ENCODE data around the gene FYB1. TPM values are rescaled to one million over a fixed set of nuclear protein-coding genes. Genes with fewer than 3 reads are reported as not detected.

FYB1 gene
- total and polyA plus RNA-seq, 4 experiments from 2014 or later: 184 to 596 (median 493) TPM

GRCh38 chr5:39093352-39093751 lies 126.0 kb downstream of the FYB1 start:
- Histone ChIP-seq H3K27ac (ENCODE audit: low read depth, low read length) (no peak overlapping the region), H3K9me3 (ENCODE audit: control insufficient read depth in 1 of 2, low read length in 2 of 2) (no peaks in the 10 kb centered on the region), H3K36me3 (ENCODE audit: insufficient read depth, low read length) (no peaks in the 10 kb centered on the region), H3K4me1 (ENCODE audit: insufficient read depth, low read length) (no peaks in the 10 kb centered on the region), H3K4me3 (ENCODE audit: low read length in 2 of 2) (no peak overlapping the region), H3K27me3 (ENCODE audit: insufficient read depth, low read length) (no peaks in the 10 kb centered on the region)
- POLR2A ChIA-PET (ENCODE audit: partially characterized antibody): no interaction called here
- CTCF ChIA-PET (ENCODE audit: partially characterized antibody): interaction anchor here (1.8 kb wide), 1 partner anchor 12 kb away, joined by 6 read pairs; no protein-coding TSS in a partner anchor
- Mint-ChIP-seq H3K4me1 (peaks cover 0 to 4% (median 1%) of the 10 kb centered on the region in 4 donors), H3K4me3 (no peak overlapping the region), H3K27me3 (peaks cover 7 to 15% of the 10 kb centered on the region in 2 donors), H3K9me3 (peaks cover 0 to 8% (median 3%) of the 10 kb centered on the region in 8 donors), H3K27ac (no peak overlapping the region), H3K36me3 (peaks cover 0 to 6% of the 10 kb centered on the region in 2 donors)
- no peak for DNase-seq
- intact Hi-C loops (cut with micrococcal nuclease): no loop called here

DNA sequence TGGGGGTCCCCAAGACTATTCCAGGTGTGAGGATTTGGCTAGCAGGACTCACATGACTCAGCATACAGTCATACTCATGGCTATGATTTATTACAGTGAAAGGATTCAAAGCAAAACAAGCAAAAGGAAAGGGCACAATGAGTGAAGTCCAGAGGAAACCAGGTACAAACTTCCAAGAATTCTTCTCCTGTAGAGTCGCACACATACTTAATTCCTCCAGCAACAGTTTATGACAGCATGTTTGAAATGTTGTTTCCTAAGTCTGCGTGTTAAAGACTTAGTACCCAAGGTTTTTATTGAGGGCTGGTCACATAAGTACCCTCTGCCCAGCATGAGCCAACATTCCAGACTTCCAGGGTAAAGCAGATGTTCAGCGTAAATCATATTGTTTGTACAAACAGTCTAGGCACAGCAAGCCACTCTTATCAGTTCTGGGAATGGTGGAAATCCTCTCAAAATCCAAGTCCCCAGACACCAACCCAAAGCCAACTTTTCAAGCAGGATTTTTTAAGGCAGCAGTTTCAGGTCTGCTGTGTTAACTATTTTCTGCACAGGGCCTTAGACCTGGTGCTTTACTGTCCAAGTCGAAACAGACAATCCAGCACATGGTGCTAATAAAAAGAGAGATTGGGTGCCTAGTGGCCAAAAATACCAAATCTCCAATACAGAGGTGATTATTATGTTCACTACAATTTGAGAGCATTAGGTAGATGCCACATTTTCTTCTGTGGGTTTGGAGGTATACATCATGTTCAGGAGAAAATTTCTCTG lies 126.6 kb downstream of the FYB1 start:
- intact Hi-C loops (cut with micrococcal nuclease): no loop called here
- Histone ChIP-seq H3K4me1 (ENCODE audit: insufficient read depth, low read length) (no peaks in the 10 kb centered on the region), H3K27me3 (ENCODE audit: insufficient read depth, low read length) (no peaks in the 10 kb centered on the region), H3K27ac (ENCODE audit: low read depth, low read length) (no peak overlapping the region), H3K4me3 (ENCODE audit: low read length in 2 of 2) (no peak overlapping the region), H3K9me3 (ENCODE audit: control insufficient read depth in 1 of 2, low read length in 2 of 2) (no peaks in the 10 kb centered on the region), H3K36me3 (ENCODE audit: insufficient read depth, low read length) (no peaks in the 10 kb centered on the region)
- peaks cover 0 to 4% (median 1%) of the 10 kb centered on the region in 4 donors for H3K4me1 Mint-ChIP-seq
- peaks cover 0 to 6% of the 10 kb centered on the region in 2 donors for H3K36me3 Mint-ChIP-seq
- H3K27me3 Mint-ChIP-seq: peaks cover 8 to 16% of the 10 kb centered on the region in 2 donors
- no peak overlapping the region for H3K27ac Mint-ChIP-seq
- no peak for DNase-seq
- CTCF ChIA-PET (ENCODE audit: partially characterized antibody): interaction anchor here (1.8 kb wide), 1 partner anchor 12 kb away, joined by 6 read pairs; no protein-coding TSS in a partner anchor
- peaks cover 0 to 8% (median 3%) of the 10 kb centered on the region in 8 donors for H3K9me3 Mint-ChIP-seq
- POLR2A ChIA-PET (ENCODE audit: partially characterized antibody): no interaction called here
- H3K4me3 Mint-ChIP-seq: no peak overlapping the region

DNA sequence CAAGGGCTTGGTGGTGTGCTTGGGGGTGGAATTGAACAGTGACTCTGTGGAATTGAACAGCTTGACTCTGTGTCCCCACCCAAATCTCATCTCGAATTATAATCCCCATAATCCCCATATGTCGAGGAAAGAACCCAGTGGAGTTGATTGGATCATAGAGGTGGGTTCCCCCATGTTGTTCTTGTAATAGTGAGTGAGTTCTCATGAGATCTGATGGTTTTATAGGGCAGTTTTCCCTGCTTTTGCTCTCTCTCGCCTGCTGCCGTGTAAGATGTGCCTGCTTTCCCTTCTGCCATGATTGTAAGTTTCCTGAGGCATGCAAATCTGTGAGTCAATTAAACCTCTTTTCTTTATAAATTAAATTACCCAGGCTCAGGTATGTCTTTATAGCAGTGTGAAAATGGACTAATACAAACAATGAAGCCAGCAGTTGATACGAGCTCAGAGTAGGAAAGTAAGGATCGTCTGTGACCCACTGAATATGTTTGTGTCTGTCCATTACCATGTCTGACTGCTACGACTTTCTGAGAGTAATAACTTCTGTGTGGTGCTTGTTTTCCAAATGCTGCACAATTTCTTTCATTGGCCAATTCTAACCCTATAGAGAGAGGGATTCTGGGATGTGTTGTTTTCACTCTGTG lies 127.3 kb downstream of the FYB1 start:
- H3K4me1 ChIP-seq (ENCODE audit: insufficient read depth, low read length): no peaks in the 10 kb centered on the region
- DNase-seq: no peak
- Mint-ChIP-seq H3K4me3 (no peak overlapping the region), H3K4me1 (peaks cover 0 to 3% (median 1%) of the 10 kb centered on the region in 4 donors), H3K36me3 (peaks cover 0 to 6% of the 10 kb centered on the region in 2 donors), H3K9me3 (peaks cover 0 to 8% (median 3%) of the 10 kb centered on the region in 8 donors), H3K27ac (no peak overlapping the region), H3K27me3 (peaks cover 11 to 18% of the 10 kb centered on the region in 2 donors)
- intact Hi-C loops (cut with micrococcal nuclease): no loop called here
- H3K27ac ChIP-seq (ENCODE audit: low read depth, low read length): no peak overlapping the region
- no peaks in the 10 kb centered on the region for H3K27me3 ChIP-seq (ENCODE audit: insufficient read depth, low read length)
- ChIA-PET CTCF (ENCODE audit: partially characterized antibody) (no interaction called here), POLR2A (ENCODE audit: partially characterized antibody) (no interaction called here)
- no peaks in the 10 kb centered on the region for H3K9me3 ChIP-seq (ENCODE audit: control insufficient read depth in 1 of 2, low read length in 2 of 2)
- no peak overlapping the region for H3K4me3 ChIP-seq (ENCODE audit: low read length in 2 of 2)
- no peaks in the 10 kb centered on the region for H3K36me3 ChIP-seq (ENCODE audit: insufficient read depth, low read length)

DNA sequence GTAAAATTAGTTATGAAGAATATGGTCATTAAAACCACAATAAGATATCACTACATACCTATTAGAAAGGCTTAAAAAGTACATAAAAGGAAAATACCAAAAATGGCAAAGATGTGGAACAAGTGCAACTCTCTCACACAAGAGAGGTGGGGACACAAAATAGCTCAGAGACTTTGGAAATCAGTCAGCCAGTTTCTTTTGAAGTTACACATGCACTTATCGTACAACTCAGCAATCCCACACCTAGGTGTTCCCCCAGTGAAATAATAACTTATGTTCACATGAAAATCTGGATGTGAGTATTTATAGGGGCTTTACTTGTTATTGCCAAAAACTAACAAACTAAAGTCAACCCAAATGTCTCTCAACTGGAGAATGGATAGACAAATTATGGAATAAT lies 135.4 kb downstream of the FYB1 start:
- POLR2A ChIA-PET (ENCODE audit: partially characterized antibody): no interaction called here
- Mint-ChIP-seq H3K27me3 (peaks cover 31 to 48% of the 10 kb centered on the region in 2 donors), H3K4me3 (no peak overlapping the region), H3K27ac (no peak overlapping the region), H3K9me3 (peaks cover 0 to 12% (median 7%) of the 10 kb centered on the region in 8 donors), H3K36me3 (peaks cover 0 to 6% of the 10 kb centered on the region in 2 donors), H3K4me1 (peaks cover 0 to 5% (median 3%) of the 10 kb centered on the region in 4 donors)
- H3K4me1 ChIP-seq (ENCODE audit: insufficient read depth, low read length): peaks cover 3% of the 10 kb centered on the region
- peaks cover 9% of the 10 kb centered on the region for H3K27me3 ChIP-seq (ENCODE audit: insufficient read depth, low read length)
- H3K36me3 ChIP-seq (ENCODE audit: insufficient read depth, low read length): no peaks in the 10 kb centered on the region
- no peaks in the 10 kb centered on the region for H3K9me3 ChIP-seq (ENCODE audit: control insufficient read depth in 1 of 2, low read length in 2 of 2)
- no peak for DNase-seq
- intact Hi-C loops (cut with micrococcal nuclease): no loop called here
- CTCF ChIA-PET (ENCODE audit: partially characterized antibody): no interaction called here
- H3K27ac ChIP-seq (ENCODE audit: low read depth, low read length): no peak overlapping the region
- no peak overlapping the region for H3K4me3 ChIP-seq (ENCODE audit: low read length in 2 of 2)

GRCh38 chr5:39082995-39083394 lies 136.4 kb downstream of the FYB1 start:
- Mint-ChIP-seq H3K4me3 (peak overlapping the region in 1 of 8 donors; percentile 52), H3K27ac (no peak overlapping the region), H3K27me3 (peaks cover 31 to 48% of the 10 kb centered on the region in 2 donors), H3K36me3 (no peaks in the 10 kb centered on the region), H3K9me3 (peaks cover 0 to 12% (median 6%) of the 10 kb centered on the region in 8 donors), H3K4me1 (peaks cover 0 to 5% (median 3%) of the 10 kb centered on the region in 4 donors)
- no peak for DNase-seq
- intact Hi-C loops (cut with micrococcal nuclease): no loop called here
- peaks cover 16% of the 10 kb centered on the region for H3K27me3 ChIP-seq (ENCODE audit: insufficient read depth, low read length)
- no peaks in the 10 kb centered on the region for H3K9me3 ChIP-seq (ENCODE audit: control insufficient read depth in 1 of 2, low read length in 2 of 2)
- ChIA-PET CTCF (ENCODE audit: partially characterized antibody) (interaction anchor here (6.1 kb wide), 1 partner anchor 79 kb away, joined by 64 read pairs; no protein-coding TSS in a partner anchor), POLR2A (ENCODE audit: partially characterized antibody) (no interaction called here)
- H3K36me3 ChIP-seq (ENCODE audit: insufficient read depth, low read length): no peaks in the 10 kb centered on the region
- H3K27ac ChIP-seq (ENCODE audit: low read depth, low read length): no peak overlapping the region
- H3K4me1 ChIP-seq (ENCODE audit: insufficient read depth, low read length): peaks cover 3% of the 10 kb centered on the region
- H3K4me3 ChIP-seq (ENCODE audit: low read length in 2 of 2): no peak overlapping the region

- Histone ChIP-seq H3K27me3 (ENCODE audit: insufficient read depth, low read length) (peaks cover 29% of the 10 kb centered on the region), H3K4me1 (ENCODE audit: insufficient read depth, low read length) (peaks cover 15% of the 10 kb centered on the region), H3K4me3 (ENCODE audit: low read length in 2 of 2) (no peak overlapping the region), H3K9me3 (ENCODE audit: control insufficient read depth in 1 of 2, low read length in 2 of 2) (no peaks in the 10 kb centered on the region), H3K36me3 (ENCODE audit: insufficient read depth, low read length) (no peaks in the 10 kb centered on the region), H3K27ac (ENCODE audit: low read depth, low read length) (no peak overlapping the region)
- Mint-ChIP-seq H3K36me3 (no peaks in the 10 kb centered on the region), H3K4me1 (peaks cover 8 to 15% (median 11%) of the 10 kb centered on the region in 4 donors), H3K27ac (peak overlapping the region in 1 of 7 donors; percentile 70), H3K9me3 (peaks cover 0 to 14% (median 6%) of the 10 kb centered on the region in 8 donors), H3K4me3 (no peak overlapping the region), H3K27me3 (peaks cover 31 to 47% of the 10 kb centered on the region in 2 donors)
- ChIA-PET CTCF (ENCODE audit: partially characterized antibody) (interaction anchor here (0.6 to 6.1 kb wide), 38 partner anchors 9 to 639 kb away, joined by 3 to 64 read pairs (median 5); no protein-coding TSS in a partner anchor), POLR2A (ENCODE audit: partially characterized antibody) (interaction anchor here (1.5 to 2.5 kb wide), 2 partner anchors 18 to 75 kb away, joined by 4 to 10 read pairs; no protein-coding TSS in a partner anchor)
- intact Hi-C loops (cut with micrococcal nuclease): loop anchor here (2.0 kb wide), 2 partner anchors 76 to 640 kb away; no protein-coding TSS in a partner anchor
- DNase-seq: peak in 2 of 5 donors; percentile 27 to 31
These were observed 138.7 kb downstream of the FYB1 start for GRCh38 chr5:39080597-39081204.
